ENCODE results near the gene CD274.

CD274 gene

GRCh38 chr9:5416953-5417352, 33.4 kb upstream of the CD274 start:
- no peak for TF ChIP-seq EZH2 (optimal IDR thresholded peaks at IDR 0.05; ENCODE audit: low read depth, low read length)
- TF ChIP-seq EZH2phosphoT487 (IDR thresholded peaks at IDR 0.05; ENCODE audit: low read length) = no peak
- TF ChIP-seq CTCF (IDR thresholded peaks at IDR 0.05; ENCODE audit: low read length) = no peak
- no peak for DNase-seq

GRCh38 chr9:5418481-5418880, 31.9 kb upstream of the CD274 start:
- H3K36me3 ChIP-seq (replicated peaks; ENCODE audit: insufficient read depth, low read length) = no peaks in the 10 kb centered on the region
- H3K4me2 ChIP-seq (ENCODE audit: low read depth, low read length) = no peak overlapping the region
- no peak overlapping the region for H3K4me3 ChIP-seq (ENCODE audit: low read length)
- H4K20me1 ChIP-seq (ENCODE audit: insufficient read depth, low read length) = no peaks in the 10 kb centered on the region
- H3K79me2 ChIP-seq (ENCODE audit: low read length) = no peaks in the 10 kb centered on the region
- no peaks in the 10 kb centered on the region for H3K4me1 ChIP-seq (ENCODE audit: low read length)
- no peak overlapping the region for H3K9ac ChIP-seq (ENCODE audit: low read length)
- H3K9me3 ChIP-seq (replicated peaks; ENCODE audit: insufficient read depth, low read length) = no peaks in the 10 kb centered on the region
- H3K9me2 ChIP-seq (replicated peaks; ENCODE audit: insufficient read depth, low read length) = no peaks in the 10 kb centered on the region
- H3K27me3 ChIP-seq (replicated peaks; ENCODE audit: insufficient read depth, low read length) = no peaks in the 10 kb centered on the region
- H3F3A ChIP-seq (ENCODE audit: insufficient read depth, low read length) = no peaks in the 10 kb centered on the region
- no peak for DNase-seq
- H2AFZ ChIP-seq (ENCODE audit: low read length) = no peak overlapping the region
- H3K27ac ChIP-seq (ENCODE audit: low read length) = no peak overlapping the region
- no peak for TF ChIP-seq EZH2phosphoT487 (IDR thresholded peaks at IDR 0.05; ENCODE audit: low read length)
- no peak for TF ChIP-seq CTCF (IDR thresholded peaks at IDR 0.05; ENCODE audit: low read length)

More at GRCh38 chr9:5416953-5417352, 33.4 kb upstream of the CD274 start:
- Histone ChIP-seq H3K9me3 (replicated peaks; ENCODE audit: insufficient read depth, low read length) (no peaks in the 10 kb centered on the region), H2AFZ (ENCODE audit: low read length) (no peak overlapping the region), H3K4me3 (ENCODE audit: low read length) (no peak overlapping the region), H3K4me2 (ENCODE audit: low read depth, low read length) (no peak overlapping the region), H3K27me3 (replicated peaks; ENCODE audit: insufficient read depth, low read length) (no peaks in the 10 kb centered on the region), H3K9ac (ENCODE audit: low read length) (no peak overlapping the region), H3K27ac (ENCODE audit: low read length) (no peak overlapping the region), H3K9me2 (replicated peaks; ENCODE audit: insufficient read depth, low read length) (no peaks in the 10 kb centered on the region), H3K36me3 (replicated peaks; ENCODE audit: insufficient read depth, low read length) (no peaks in the 10 kb centered on the region), H4K20me1 (ENCODE audit: insufficient read depth, low read length) (no peaks in the 10 kb centered on the region), H3K79me2 (ENCODE audit: low read length) (no peaks in the 10 kb centered on the region), H3K4me1 (ENCODE audit: low read length) (no peaks in the 10 kb centered on the region), H3F3A (ENCODE audit: insufficient read depth, low read length) (no peaks in the 10 kb centered on the region)

- TF ChIP-seq CTCF (IDR thresholded peaks at IDR 0.05; ENCODE audit: low read length) (no peak), EZH2phosphoT487 (IDR thresholded peaks at IDR 0.05; ENCODE audit: low read length) (no peak), EZH2 (optimal IDR thresholded peaks at IDR 0.05; ENCODE audit: low read depth, low read length) (no peak)
- no peaks in the 10 kb centered on the region for H3F3A ChIP-seq (ENCODE audit: insufficient read depth, low read length)
- no peaks in the 10 kb centered on the region for H3K36me3 ChIP-seq (replicated peaks; ENCODE audit: insufficient read depth, low read length)
- no peaks in the 10 kb centered on the region for H3K9me2 ChIP-seq (replicated peaks; ENCODE audit: insufficient read depth, low read length)
- no peaks in the 10 kb centered on the region for H3K27me3 ChIP-seq (replicated peaks; ENCODE audit: insufficient read depth, low read length)
- H3K9ac ChIP-seq (ENCODE audit: low read length) = no peak overlapping the region
- H3K4me3 ChIP-seq (ENCODE audit: low read length) = no peak overlapping the region
- no peaks in the 10 kb centered on the region for H3K9me3 ChIP-seq (replicated peaks; ENCODE audit: insufficient read depth, low read length)
- no peaks in the 10 kb centered on the region for H3K79me2 ChIP-seq (ENCODE audit: low read length)
- no peak overlapping the region for H3K4me2 ChIP-seq (ENCODE audit: low read depth, low read length)
- H2AFZ ChIP-seq (ENCODE audit: low read length) = no peak overlapping the region
- no peaks in the 10 kb centered on the region for H4K20me1 ChIP-seq (ENCODE audit: insufficient read depth, low read length)
- DNase-seq = no peak
- no peak overlapping the region for H3K27ac ChIP-seq (ENCODE audit: low read length)
- H3K4me1 ChIP-seq (ENCODE audit: low read length) = no peaks in the 10 kb centered on the region
These were observed 30.4 kb upstream of the CD274 start for GRCh38 chr9:5419987-5420386.

All from MM.1S (cell line).